ENCODE data around the gene NR2F6. TPM values are rescaled to one million over a fixed set of nuclear protein-coding genes. Genes with fewer than 3 reads are reported as not detected.

The NR2F6 gene
- total RNA-seq, 4 donors from 2014 or later, result 57.2 to 119 (median 83.6) TPM

DNA sequence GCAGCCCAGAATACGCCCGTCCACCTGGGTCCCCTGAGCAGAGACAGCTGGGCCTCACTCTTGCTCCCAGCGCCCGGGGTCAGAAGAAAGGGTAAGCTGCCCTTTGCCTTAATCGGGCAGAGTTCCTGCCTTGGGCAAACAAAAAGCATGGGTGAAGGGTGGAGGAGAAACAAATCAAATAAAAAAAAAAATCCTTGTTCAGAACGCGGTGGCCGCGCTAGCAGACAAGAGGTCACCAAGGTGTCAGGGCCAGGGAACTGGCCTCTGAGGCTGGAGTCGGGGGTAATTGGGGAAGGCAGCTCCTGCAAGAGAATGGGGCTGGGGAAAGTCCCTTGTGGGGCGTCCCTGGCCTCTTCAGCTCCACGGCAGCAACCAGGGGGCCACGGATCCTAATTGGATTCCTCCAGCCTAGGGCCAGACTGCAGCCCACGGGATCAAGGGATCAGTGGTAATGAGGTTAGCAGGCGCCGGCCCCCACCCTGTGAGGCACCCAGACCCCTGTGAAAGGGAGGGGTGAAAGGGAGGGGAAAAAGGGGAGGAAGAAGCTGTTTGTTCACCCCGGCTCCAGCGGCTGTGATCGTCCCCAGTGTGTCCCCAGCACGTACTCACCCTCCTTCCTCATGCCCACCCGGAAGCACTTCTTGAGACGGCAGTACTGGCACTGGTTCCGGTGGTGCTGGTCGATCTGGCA lies 5.5 kb downstream of the NR2F6 start:
- DNase-seq (ENCODE audit: low spot score in 2 of 2), result no peak
- no peak for TF ChIP-seq POLR2A (IDR thresholded peaks at IDR 0.05)
- TF ChIP-seq, protein P1, sequence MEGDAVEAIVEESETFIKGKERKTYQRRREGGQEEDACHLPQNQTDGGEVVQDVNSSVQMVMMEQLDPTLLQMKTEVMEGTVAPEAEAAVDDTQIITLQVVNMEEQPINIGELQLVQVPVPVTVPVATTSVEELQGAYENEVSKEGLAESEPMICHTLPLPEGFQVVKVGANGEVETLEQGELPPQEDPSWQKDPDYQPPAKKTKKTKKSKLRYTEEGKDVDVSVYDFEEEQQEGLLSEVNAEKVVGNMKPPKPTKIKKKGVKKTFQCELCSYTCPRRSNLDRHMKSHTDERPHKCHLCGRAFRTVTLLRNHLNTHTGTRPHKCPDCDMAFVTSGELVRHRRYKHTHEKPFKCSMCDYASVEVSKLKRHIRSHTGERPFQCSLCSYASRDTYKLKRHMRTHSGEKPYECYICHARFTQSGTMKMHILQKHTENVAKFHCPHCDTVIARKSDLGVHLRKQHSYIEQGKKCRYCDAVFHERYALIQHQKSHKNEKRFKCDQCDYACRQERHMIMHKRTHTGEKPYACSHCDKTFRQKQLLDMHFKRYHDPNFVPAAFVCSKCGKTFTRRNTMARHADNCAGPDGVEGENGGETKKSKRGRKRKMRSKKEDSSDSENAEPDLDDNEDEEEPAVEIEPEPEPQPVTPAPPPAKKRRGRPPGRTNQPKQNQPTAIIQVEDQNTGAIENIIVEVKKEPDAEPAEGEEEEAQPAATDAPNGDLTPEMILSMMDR (IDR thresholded peaks at IDR 0.05), result no peak
- no peak overlapping the region for H3K4me3 ChIP-seq (ENCODE audit: low read depth, poor library complexity, severe bottlenecking)
- WGBS, 2 donors, result 72 to 74% methylated on average over 24 of the region's 24 CpGs
- intact Hi-C loops (cut with DNase I; ENCODE audit: low total_unique reads), result no loop called here

DNA sequence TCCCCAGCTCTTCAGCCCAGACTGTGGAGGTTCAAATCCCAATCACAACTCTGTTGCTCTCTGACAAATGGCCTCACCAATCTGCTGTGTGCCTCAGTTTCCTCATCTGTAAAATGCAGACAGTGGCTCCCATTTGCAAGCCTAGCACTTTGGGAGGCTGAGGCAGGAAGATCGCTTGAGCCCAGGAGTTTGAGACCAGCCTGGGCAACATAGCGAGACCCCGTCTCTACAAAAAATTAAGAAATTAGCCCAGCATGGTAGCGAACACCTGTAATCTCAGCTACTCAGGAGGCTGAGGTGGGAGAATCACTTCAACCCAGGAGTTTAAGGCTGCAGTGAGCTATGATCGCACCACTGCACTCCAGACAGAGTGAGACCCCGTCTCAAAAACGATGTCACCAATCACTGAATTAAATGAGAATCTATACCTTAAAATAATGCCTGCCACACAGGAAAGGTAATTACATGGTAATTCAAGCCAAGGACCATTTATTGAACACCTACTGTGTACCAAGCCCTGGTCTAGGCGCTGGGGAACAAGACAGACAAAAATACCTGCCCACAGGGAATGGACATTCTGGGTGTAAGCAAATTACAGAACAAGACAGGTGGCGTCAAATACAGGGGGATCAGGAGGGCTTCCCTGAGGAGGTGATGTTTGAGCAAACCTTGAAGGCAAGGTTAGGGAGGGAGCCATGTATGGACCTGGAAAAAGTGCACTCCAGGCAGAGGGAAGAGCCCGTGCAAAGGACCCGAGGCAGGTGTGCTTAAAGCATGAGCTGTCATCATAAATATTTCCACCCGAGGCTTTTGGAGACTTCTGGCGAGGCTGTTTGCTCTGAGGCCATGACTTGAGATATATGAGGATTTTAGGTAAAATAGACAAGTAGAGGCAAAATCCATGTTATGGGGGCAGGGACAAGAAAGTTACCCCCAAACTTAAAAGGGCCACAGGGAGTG lies 7.7 kb downstream of the NR2F6 start:
- DNase-seq (ENCODE audit: low spot score in 2 of 2), result no peak
- H3K4me3 ChIP-seq (ENCODE audit: low read depth, poor library complexity, severe bottlenecking), result no peak overlapping the region
- intact Hi-C loops (cut with DNase I; ENCODE audit: low total_unique reads), result no loop called here
- TF ChIP-seq POLR2A (IDR thresholded peaks at IDR 0.05), result no peak
- TF ChIP-seq, protein P1 (IDR thresholded peaks at IDR 0.05), result no peak
- WGBS, 2 donors, result 88 to 91% methylated on average over 13 of the region's 13 CpGs

DNA sequence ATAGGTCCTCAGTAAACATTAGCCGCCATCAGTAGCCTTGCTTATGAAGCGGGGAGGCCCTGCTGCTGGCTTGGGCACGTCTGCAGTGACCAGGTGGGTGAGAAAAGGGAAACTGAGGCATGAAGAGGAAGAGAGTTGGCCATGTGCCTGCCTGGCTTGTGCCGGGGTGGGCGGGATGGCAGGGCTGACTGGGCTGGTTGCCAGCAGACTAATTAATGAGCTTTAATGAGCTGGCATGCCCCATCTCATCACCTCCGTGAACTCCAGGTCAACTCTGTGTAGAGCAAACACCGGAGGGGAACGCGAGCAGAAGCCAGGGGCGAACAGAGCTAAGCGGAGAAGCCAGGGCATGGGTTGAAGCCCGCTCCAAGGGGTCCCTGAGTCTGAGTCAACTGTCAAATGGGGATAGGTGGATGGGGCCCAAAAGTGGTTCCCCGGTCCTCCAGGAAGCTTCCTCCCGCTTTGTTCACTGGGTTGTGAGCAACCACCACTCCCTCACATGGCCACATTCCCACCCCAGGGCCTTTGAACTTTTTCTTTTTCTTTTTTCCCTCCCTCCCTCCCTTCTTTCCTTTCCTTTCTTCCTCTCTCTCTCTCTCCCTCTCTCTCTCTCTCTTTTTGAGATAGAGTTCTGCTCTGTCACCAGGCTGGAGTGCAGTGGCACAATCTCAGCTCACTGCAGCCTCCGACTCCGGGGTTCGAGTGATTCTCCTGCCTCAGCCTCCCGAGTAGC lies 8.7 kb downstream of the NR2F6 start:
- no peak for DNase-seq (ENCODE audit: low spot score in 2 of 2)
- intact Hi-C loops (cut with DNase I; ENCODE audit: low total_unique reads), result no loop called here
- H3K4me3 ChIP-seq (ENCODE audit: low read depth, poor library complexity, severe bottlenecking), result no peak overlapping the region
- TF ChIP-seq, protein P1 (IDR thresholded peaks at IDR 0.05), result no peak
- TF ChIP-seq POLR2A (IDR thresholded peaks at IDR 0.05), result no peak
- WGBS, 2 donors, result 80 to 83% methylated on average over 18 of the region's 18 CpGs

DNA sequence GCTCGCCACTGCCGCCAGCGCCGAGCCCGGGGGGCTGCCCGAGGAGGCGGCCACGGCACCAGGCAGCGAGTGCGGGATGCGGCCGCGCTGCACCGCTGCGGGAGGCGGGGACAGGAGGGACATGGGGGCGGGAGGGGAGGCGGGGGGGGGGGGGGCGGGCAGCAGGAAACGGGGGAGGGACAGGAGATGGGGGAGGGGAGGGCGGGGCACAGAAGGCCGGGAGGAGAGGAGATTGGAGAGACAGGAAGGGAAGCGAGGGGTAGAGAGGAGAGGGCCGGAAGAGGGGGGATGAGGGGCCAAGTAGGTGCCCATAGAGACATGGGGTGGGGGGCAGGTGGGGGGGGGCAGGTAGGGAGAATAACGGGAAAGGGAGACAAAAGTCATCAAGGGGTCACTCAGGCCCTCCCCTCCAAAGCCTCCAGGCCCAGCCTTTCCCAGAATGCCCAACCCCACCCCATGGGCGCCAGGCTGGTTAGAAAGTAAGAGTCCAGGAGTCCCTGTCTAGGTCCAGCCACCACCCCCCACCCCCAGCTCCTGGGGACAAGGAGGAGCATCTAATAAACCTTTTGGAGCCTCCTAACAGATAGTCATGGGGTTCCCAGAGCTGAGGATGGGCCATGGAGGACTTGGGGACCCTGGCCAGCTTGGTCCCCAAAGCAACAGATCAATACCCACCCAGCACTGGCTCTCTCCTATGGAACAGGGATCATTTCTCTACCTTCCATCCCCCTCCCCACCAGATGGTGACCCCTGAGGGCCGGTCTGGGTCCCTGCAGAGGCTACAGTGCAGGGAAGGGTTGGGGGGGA lies 9.5 kb downstream of the NR2F6 start:
- WGBS, 2 donors, result 10 to 38% methylated on average over 4 to 8 of the region's 27 CpGs
- intact Hi-C loops (cut with DNase I; ENCODE audit: low total_unique reads), result no loop called here
- TF ChIP-seq, protein P1 (IDR thresholded peaks at IDR 0.05), result no peak
- no peak for TF ChIP-seq POLR2A (IDR thresholded peaks at IDR 0.05)
- no peak overlapping the region for H3K4me3 ChIP-seq (ENCODE audit: low read depth, poor library complexity, severe bottlenecking)
- DNase-seq (ENCODE audit: low spot score in 2 of 2), result no peak

All from lower leg skin (tissue), 4 donors.